Lower lobe of right lung (tissue), 2 donors: ENCODE results near the gene TRIM9. TPM values are rescaled to one million over a fixed set of nuclear protein-coding genes. Genes with fewer than 3 reads are reported as not detected.

ENCODE experiments used
- ATAC-seq, 2 donors: fragments of 200-7000 bp; cut with Tn5 transposase; one replicate each; pipeline ENCODE4 v1.9.1; 2020 to 2022; ENCODE audit warnings: mild to moderate bottlenecking in 2 of 2, moderate library complexity in 2 of 2
- DNase-seq: peaks from one replicate; pipeline ENCODE4 v3.0.0-alpha.2; 2020
- H3K27ac ChIP-seq: fragments of 200-600 bp; one replicate; pipeline ENCODE4 v1.8.0; 2022
- H3K27me3 ChIP-seq: fragments of 200-600 bp; one replicate; pipeline ENCODE4 v1.8.0; 2022; ENCODE audit warnings: low read depth
- H3K36me3 ChIP-seq: fragments of 200-600 bp; one replicate; pipeline ENCODE4 v1.8.0; 2022; ENCODE audit warnings: mild to moderate bottlenecking
- H3K4me1 ChIP-seq: fragments of 200-600 bp; one replicate; pipeline ENCODE4 v1.8.0; 2022
- H3K4me3 ChIP-seq: fragments of 200-600 bp; one replicate; pipeline ENCODE4 v1.8.0; 2022; ENCODE audit warnings: mild to moderate bottlenecking
- H3K9me3 ChIP-seq: fragments of 200-600 bp; one replicate; pipeline ENCODE4 v1.8.0; 2022
- intact Hi-C: fragments of 100-400 bp; cut with DNase I; formaldehyde crosslinking; loops from one replicate; pipeline ENCODE4 v1.11.0; 2022
- total RNA-seq: library from RNA; stranded (reverse); fragmentation: NEBNext Ultra II Directional; extraction: Animal tissue kit (Norgen Biotek cat#: 25700); gene quantifications from one replicate; pipeline ENCODE4 v1.2.1, GENCODE V29; 2021
- TF ChIP-seq, protein P1 (sequence below): fragments of 200-600 bp; IDR thresholded peaks from one replicate; pipeline ENCODE4 v1.8.0; 2022; ENCODE audit warnings: antibody characterized with exemption, mild to moderate bottlenecking
- donor health status: DM: no; HTN: yes; CAD: no; lungs with severe emphysema.

TRIM9 gene
- total RNA-seq, 1 donor from 2014 or later: 0.92 TPM

DNA sequence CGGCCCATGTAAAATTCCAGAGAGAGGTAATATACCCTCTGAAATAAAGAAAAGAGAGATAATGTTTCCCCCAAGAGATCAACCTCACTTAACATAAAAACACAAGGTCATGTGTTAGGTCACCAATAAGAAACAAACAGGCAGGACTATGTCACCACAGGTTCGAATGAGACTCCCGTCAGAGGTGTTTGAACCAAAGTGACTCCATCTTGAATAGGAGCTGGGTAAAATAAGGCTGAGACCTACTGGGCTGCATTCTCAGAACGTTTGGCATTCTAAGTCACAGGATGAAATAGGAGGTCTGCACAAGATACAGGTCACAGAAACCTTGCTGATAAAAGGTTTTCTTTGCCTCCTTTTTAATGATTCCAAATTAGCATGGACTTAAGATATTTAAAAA is 157.1 kb downstream of the TRIM9 start:
- Histone ChIP-seq H3K9me3 (no peaks in the 10 kb centered on the region), H3K4me3 (no peak overlapping the region), H3K4me1 (no peaks in the 10 kb centered on the region), H3K27ac (no peak overlapping the region), H3K27me3 (no peaks in the 10 kb centered on the region), H3K36me3 (peaks cover 13% of the 10 kb centered on the region)
- ATAC-seq: no peak
- TF ChIP-seq, protein P1, sequence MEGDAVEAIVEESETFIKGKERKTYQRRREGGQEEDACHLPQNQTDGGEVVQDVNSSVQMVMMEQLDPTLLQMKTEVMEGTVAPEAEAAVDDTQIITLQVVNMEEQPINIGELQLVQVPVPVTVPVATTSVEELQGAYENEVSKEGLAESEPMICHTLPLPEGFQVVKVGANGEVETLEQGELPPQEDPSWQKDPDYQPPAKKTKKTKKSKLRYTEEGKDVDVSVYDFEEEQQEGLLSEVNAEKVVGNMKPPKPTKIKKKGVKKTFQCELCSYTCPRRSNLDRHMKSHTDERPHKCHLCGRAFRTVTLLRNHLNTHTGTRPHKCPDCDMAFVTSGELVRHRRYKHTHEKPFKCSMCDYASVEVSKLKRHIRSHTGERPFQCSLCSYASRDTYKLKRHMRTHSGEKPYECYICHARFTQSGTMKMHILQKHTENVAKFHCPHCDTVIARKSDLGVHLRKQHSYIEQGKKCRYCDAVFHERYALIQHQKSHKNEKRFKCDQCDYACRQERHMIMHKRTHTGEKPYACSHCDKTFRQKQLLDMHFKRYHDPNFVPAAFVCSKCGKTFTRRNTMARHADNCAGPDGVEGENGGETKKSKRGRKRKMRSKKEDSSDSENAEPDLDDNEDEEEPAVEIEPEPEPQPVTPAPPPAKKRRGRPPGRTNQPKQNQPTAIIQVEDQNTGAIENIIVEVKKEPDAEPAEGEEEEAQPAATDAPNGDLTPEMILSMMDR: no peak
- DNase-seq: no peak
- intact Hi-C loops: no loop called here

- TF ChIP-seq, protein P1: no peak
- no peaks in the 10 kb centered on the region for H3K27me3 ChIP-seq
- ATAC-seq (peak; percentile 23 to 43), DNase-seq (no peak)
- H3K9me3 ChIP-seq: no peaks in the 10 kb centered on the region
- H3K4me1 ChIP-seq: no peaks in the 10 kb centered on the region
- peaks cover 13% of the 10 kb centered on the region for H3K36me3 ChIP-seq
- intact Hi-C loops: no loop called here
- no peak overlapping the region for H3K27ac ChIP-seq
- no peak overlapping the region for H3K4me3 ChIP-seq
Observed at GRCh38 chr14:50937325-50937724, 157.6 kb downstream of the TRIM9 start.

GRCh38 chr14:50936882-50937281 is 158.0 kb downstream of the TRIM9 start:
- H3K9me3 ChIP-seq: no peaks in the 10 kb centered on the region
- intact Hi-C loops: no loop called here
- ATAC-seq (peak in 1 of 2 donors; percentile 33), DNase-seq (no peak)
- no peaks in the 10 kb centered on the region for H3K4me1 ChIP-seq
- peaks cover 18% of the 10 kb centered on the region for H3K36me3 ChIP-seq
- no peaks in the 10 kb centered on the region for H3K27me3 ChIP-seq
- H3K27ac ChIP-seq: no peak overlapping the region
- H3K4me3 ChIP-seq: no peak overlapping the region
- TF ChIP-seq, protein P1: no peak

DNA sequence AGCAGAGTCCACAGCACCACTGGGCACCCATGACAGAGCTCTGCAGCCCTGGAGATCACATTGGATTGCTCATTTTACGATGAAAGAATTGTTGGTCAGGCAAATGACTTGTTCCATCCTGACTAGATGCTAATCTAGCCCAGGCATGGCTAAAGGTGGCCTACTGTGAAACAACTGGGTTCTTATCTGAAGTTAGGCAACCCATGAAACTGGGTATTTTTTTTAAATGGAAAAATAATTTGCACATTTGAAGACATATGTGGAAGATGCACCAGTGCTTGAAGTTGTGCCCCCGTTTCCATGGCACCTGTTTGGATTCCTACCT is 158.9 kb downstream of the TRIM9 start:
- TF ChIP-seq, protein P1: no peak
- Histone ChIP-seq H3K27ac (no peak overlapping the region), H3K4me1 (no peaks in the 10 kb centered on the region), H3K9me3 (no peaks in the 10 kb centered on the region), H3K36me3 (peaks cover 26% of the 10 kb centered on the region), H3K4me3 (no peak overlapping the region), H3K27me3 (no peaks in the 10 kb centered on the region)
- ATAC-seq (no peak), DNase-seq (no peak)
- intact Hi-C loops: no loop called here

DNA sequence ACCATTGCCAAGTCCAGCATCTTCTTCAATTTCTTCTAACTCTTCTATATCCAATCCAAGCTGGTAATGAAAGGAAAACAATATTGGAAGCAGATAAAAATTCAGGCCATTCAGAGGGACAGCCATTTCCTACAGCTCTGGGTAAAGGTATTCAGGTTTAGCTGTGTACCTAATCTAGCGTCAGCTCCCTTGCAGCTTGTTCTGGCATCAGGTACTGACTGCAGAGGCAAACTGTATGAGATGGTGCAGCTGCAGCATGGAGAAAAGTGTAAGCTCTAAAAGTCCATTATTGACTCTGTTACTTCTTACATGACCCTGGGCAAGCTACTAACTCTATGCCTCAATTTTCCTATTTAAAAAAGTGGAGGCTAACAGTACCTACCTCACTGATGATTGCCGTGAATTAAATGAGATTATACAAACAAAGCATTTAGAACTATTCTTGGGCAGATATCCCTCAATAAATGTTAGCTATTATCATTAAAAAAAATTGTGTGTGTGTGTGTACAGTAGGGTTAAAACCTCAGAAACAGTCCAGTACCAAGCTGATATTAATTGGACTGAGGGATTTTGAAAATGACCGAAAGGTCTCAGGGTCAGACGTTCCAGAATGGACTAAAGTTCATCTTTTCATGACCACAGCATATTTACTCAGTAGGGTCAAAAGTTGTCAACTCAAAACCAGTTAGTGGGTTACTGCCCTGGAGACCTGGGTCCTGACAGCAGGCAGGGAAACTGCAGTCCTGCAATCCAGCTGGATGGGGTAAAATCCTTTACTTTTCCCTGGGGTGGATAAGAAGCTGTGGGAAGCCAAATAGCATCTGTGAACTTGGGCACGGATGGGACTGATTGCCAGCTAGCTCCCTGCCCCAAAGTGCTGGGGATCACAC is 159.5 kb downstream of the TRIM9 start:
- no peak for ATAC-seq
- Histone ChIP-seq H3K9me3 (no peaks in the 10 kb centered on the region), H3K4me1 (no peaks in the 10 kb centered on the region), H3K27me3 (no peaks in the 10 kb centered on the region), H3K27ac (no peak overlapping the region), H3K4me3 (no peak overlapping the region), H3K36me3 (peaks cover 32% of the 10 kb centered on the region)
- DNase-seq: no peak
- TF ChIP-seq, protein P1: no peak
- intact Hi-C loops: no loop called here
